Testis (tissue), 3 donors: ENCODE data around the gene CNTN5. TPM values are rescaled to one million over a fixed set of nuclear protein-coding genes. Genes with fewer than 3 reads are reported as not detected.
A peak's percentile ranks its signal among the peaks of the same experiment; 100 is the strongest.

Source experiments
- DNase-seq: peaks from one replicate; pipeline ENCODE4 v3.0.0-alpha.2; 2019
- H3K27ac ChIP-seq, 2 donors: fragments of 200-600 bp; sonication (generic); one replicate each; pipeline ENCODE4 v1.5.1; 2019
- H3K27me3 ChIP-seq: fragments of 200-600 bp; sonication (generic); one replicate; pipeline ENCODE4 v1.5.1; 2019
- H3K36me3 ChIP-seq: fragments of 200-600 bp; sonication (generic); one replicate; pipeline ENCODE4 v1.5.1; 2017; ENCODE audit warnings: low read depth; ENCODE audit errors: missing control alignments
- H3K4me1 ChIP-seq: fragments of 200-600 bp; sonication (generic); one replicate; pipeline ENCODE4 v1.5.1; 2019
- H3K4me3 ChIP-seq, 2 donors: fragments of 200-600 bp; sonication (generic); one replicate each; pipeline ENCODE4 v1.5.1; 2017 to 2019
- H3K9me3 ChIP-seq: fragments of 200-600 bp; sonication (generic); one replicate; pipeline ENCODE4 v1.5.1; 2017
- CTCF ChIP-seq, 3 experiments: fragments of 450-650 bp in 2 of 3; fragments of 200-600 bp in 1 of 3; sonication (generic) in 1 of 3; IDR thresholded peaks; one replicate each; pipeline ENCODE4 v1.5.1; 2016 to 2019; ENCODE audit warnings: antibody characterized with exemption in 3 of 3, mild to moderate bottlenecking in 2 of 3, moderate library complexity in 1 of 3
- POLR2A ChIP-seq: fragments of 450-650 bp; IDR thresholded peaks from one replicate; pipeline ENCODE4 v1.6.1; 2017; ENCODE audit warnings: antibody characterized with exemption, mild to moderate bottlenecking, moderate library complexity
- WGBS, 2 donors: methylation state at CpG; one replicate each; pipeline ENCODE4 v1.1.5; 2018; 5-methylcytosine and 5-hydroxymethylcytosine counted together
- intact Hi-C: fragments of 100-400 bp; cut with DNase I; formaldehyde crosslinking; loops from one replicate; pipeline ENCODE4 v1.15.1; 2023; ENCODE audit warnings: low total_unique reads
- polyA plus RNA-seq: library from polyadenylated mRNA; stranded (reverse); fragments of 350-450 nt; fragmentation: Illumina TruSeq; extraction: RNeasy Lipid Tissue Mini Kit (QIAGEN cat#74804); gene quantifications from one replicate; pipeline ENCODE4 v1.2.3, GENCODE V29; 2014; ENCODE audit warnings: low read depth, low replicate concordance; ENCODE audit not compliant: insufficient read depth
- total RNA-seq, 2 donors: library from RNA; depleted of rRNA; stranded (reverse); fragments of >200 nt; gene quantifications; one replicate each; pipeline ENCODE4 v1.2.3, GENCODE V29; 2016

Gene CNTN5
- total and polyA plus RNA-seq, 3 donors from 2014 or later, result 0.55 to 0.99 (median 0.78) TPM

- intact Hi-C loops, result no loop called here
- TF ChIP-seq POLR2A (no peak), CTCF (IDR thresholded peaks at IDR 0.05) (no peak)
- H3K36me3 ChIP-seq, result no peaks in the 10 kb centered on the region
- no peaks in the 10 kb centered on the region for H3K27me3 ChIP-seq
- H3K9me3 ChIP-seq, result no peaks in the 10 kb centered on the region
- no peak overlapping the region for H3K4me3 ChIP-seq
- no peak overlapping the region for H3K27ac ChIP-seq
- DNase-seq, result no peak
- no peaks in the 10 kb centered on the region for H3K4me1 ChIP-seq
These were observed 983.8 kb downstream of the CNTN5 start for GRCh38 chr11:100004541-100004940.

GRCh38 chr11:100008417-100008816, 987.7 kb downstream of the CNTN5 start:
- WGBS, 2 donors, result 93 to 97% methylated on average over 1 of the region's 1 CpG
- no peaks in the 10 kb centered on the region for H3K36me3 ChIP-seq
- DNase-seq, result no peak
- TF ChIP-seq POLR2A (no peak), CTCF (IDR thresholded peaks at IDR 0.05) (no peak)
- no peaks in the 10 kb centered on the region for H3K9me3 ChIP-seq
- H3K27me3 ChIP-seq, result no peaks in the 10 kb centered on the region
- intact Hi-C loops, result no loop called here
- H3K27ac ChIP-seq, result no peak overlapping the region
- no peak overlapping the region for H3K4me3 ChIP-seq
- H3K4me1 ChIP-seq, result no peaks in the 10 kb centered on the region

- Histone ChIP-seq H3K9me3 (no peaks in the 10 kb centered on the region), H3K4me3 (no peak overlapping the region), H3K27me3 (no peaks in the 10 kb centered on the region), H3K27ac (no peak overlapping the region), H3K4me1 (no peaks in the 10 kb centered on the region), H3K36me3 (no peaks in the 10 kb centered on the region)
- TF ChIP-seq CTCF (IDR thresholded peaks at IDR 0.05) (no peak), POLR2A (no peak)
- no peak for DNase-seq
- WGBS, 2 donors, result 53 to 54% methylated on average over 3 of the region's 3 CpGs
- intact Hi-C loops, result no loop called here
These were observed 989.0 kb downstream of the CNTN5 start for GRCh38 chr11:100009728-100010127.

GRCh38 chr11:100010393-100010792, 989.6 kb downstream of the CNTN5 start:
- no peak for DNase-seq
- WGBS, 2 donors, result 72 to 76% methylated on average over 3 of the region's 3 CpGs
- no peak overlapping the region for H3K27ac ChIP-seq
- no peaks in the 10 kb centered on the region for H3K36me3 ChIP-seq
- H3K4me3 ChIP-seq, result no peak overlapping the region
- H3K4me1 ChIP-seq, result no peaks in the 10 kb centered on the region
- H3K27me3 ChIP-seq, result no peaks in the 10 kb centered on the region
- H3K9me3 ChIP-seq, result no peaks in the 10 kb centered on the region
- intact Hi-C loops, result no loop called here
- peak in 1 of 3 experiments; percentile 9 for TF ChIP-seq CTCF (IDR thresholded peaks at IDR 0.05)
- no peak for TF ChIP-seq POLR2A

GRCh38 chr11:100011697-100012096, 990.9 kb downstream of the CNTN5 start:
- Histone ChIP-seq H3K27ac (no peak overlapping the region), H3K4me1 (no peaks in the 10 kb centered on the region), H3K36me3 (no peaks in the 10 kb centered on the region), H3K9me3 (no peaks in the 10 kb centered on the region), H3K4me3 (no peak overlapping the region), H3K27me3 (no peaks in the 10 kb centered on the region)
- TF ChIP-seq CTCF (IDR thresholded peaks at IDR 0.05), result no peak
- TF ChIP-seq POLR2A, result no peak
- DNase-seq, result no peak
- WGBS, 2 donors, result 13 to 27% methylated on average over 1 of the region's 1 CpG
- intact Hi-C loops, result no loop called here
